ENCODE results near the gene CSMD2. TPM values are rescaled to one million over a fixed set of nuclear protein-coding genes. Genes with fewer than 3 reads are reported as not detected.

Gene CSMD2
- polyA plus RNA-seq, 12 donors: 0.51 to 3.3 (median 0.85) TPM; not detected in 2

- DNase-seq: no peak
These were observed 480.4 kb downstream of the CSMD2 start for GRCh38 chr1:33684396-33685179.

- no peak for DNase-seq
These were observed 481.1 kb downstream of the CSMD2 start for GRCh38 chr1:33683913-33684312.

GRCh38 chr1:33682371-33682770 is 482.7 kb downstream of the CSMD2 start:
- DNase-seq: no peak

GRCh38 chr1:33680281-33680840 is 484.7 kb downstream of the CSMD2 start:
- no peak for DNase-seq

- no peak for DNase-seq
These were observed 494.5 kb downstream of the CSMD2 start for GRCh38 chr1:33670567-33670966.

- DNase-seq: no peak
These were observed 496.3 kb downstream of the CSMD2 start for GRCh38 chr1:33668695-33669094.

GRCh38 chr1:33667386-33668282 is 497.4 kb downstream of the CSMD2 start:
- DNase-seq: no peak

GRCh38 chr1:33666616-33667015 is 498.4 kb downstream of the CSMD2 start:
- no peak for DNase-seq

GRCh38 chr1:33661811-33662454 is 503.1 kb downstream of the CSMD2 start:
- DNase-seq: no peak

- DNase-seq: no peak
These were observed 504.1 kb downstream of the CSMD2 start for GRCh38 chr1:33660956-33661355.

- no peak for DNase-seq
These were observed 504.8 kb downstream of the CSMD2 start for GRCh38 chr1:33660244-33660643.

GRCh38 chr1:33659641-33660040 is 505.4 kb downstream of the CSMD2 start:
- DNase-seq: no peak

GRCh38 chr1:33657833-33658232 is 507.2 kb downstream of the CSMD2 start:
- no peak for DNase-seq

GRCh38 chr1:33656467-33657005 is 508.5 kb downstream of the CSMD2 start:
- DNase-seq: no peak

GRCh38 chr1:33655496-33655895 is 509.5 kb downstream of the CSMD2 start:
- no peak for DNase-seq

- no peak for DNase-seq
These were observed 510.7 kb downstream of the CSMD2 start for GRCh38 chr1:33654267-33654834.

GRCh38 chr1:33653226-33653625 is 511.8 kb downstream of the CSMD2 start:
- no peak for DNase-seq

GRCh38 chr1:33650708-33651107 is 514.3 kb downstream of the CSMD2 start:
- DNase-seq: no peak

GRCh38 chr1:33649759-33650158 is 515.3 kb downstream of the CSMD2 start:
- no peak for DNase-seq

- no peak for DNase-seq
These were observed 521.8 kb downstream of the CSMD2 start for GRCh38 chr1:33643216-33643615.

GRCh38 chr1:33641104-33641830 is 523.8 kb downstream of the CSMD2 start:
- DNase-seq: no peak
